Measurements from ENCODE around the gene TRMT6.

GRCh38 chr20:5967469-5967868 lies 17.1 kb upstream of the TRMT6 start:
- TF ChIP-seq CTCF (conservative IDR thresholded peaks at IDR 0.05; ENCODE audit: low read length) (no peak), EZH2phosphoT487 (IDR thresholded peaks at IDR 0.05; ENCODE audit: borderline replicate concordance, low read depth, low read length) (no peak)

Measured in OCI-LY7 (cell line).